ENCODE results near the gene FBXO34.
"Not testable (repeated sequence)": the region's sequence is repeated elsewhere in the genome, so short reads cannot be mapped to it uniquely, and the experiment has no call there.

Gene FBXO34

GRCh38 chr14:55313480-55313879 is 42.3 kb downstream of the FBXO34 start:
- no peak for DNase-seq

DNA sequence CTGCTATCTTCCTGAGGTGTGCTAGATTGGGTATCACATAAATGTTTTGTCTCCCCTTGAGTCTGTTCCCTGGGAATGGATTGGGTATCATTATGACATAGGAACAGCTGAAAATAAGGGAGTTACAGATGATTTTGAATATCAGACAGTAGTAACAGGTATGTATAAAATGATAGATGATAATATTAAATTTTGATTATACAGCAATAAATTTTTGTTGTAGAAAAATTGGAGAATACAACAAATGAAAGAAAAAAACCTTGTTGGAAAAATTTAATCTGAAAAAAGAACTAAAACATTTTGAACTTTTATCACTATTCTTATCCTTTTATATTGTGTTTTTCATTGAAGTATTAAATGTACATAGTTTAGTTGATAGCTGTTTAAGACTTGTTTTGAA is 43.2 kb downstream of the FBXO34 start:
- DNase-seq = no peak

DNA sequence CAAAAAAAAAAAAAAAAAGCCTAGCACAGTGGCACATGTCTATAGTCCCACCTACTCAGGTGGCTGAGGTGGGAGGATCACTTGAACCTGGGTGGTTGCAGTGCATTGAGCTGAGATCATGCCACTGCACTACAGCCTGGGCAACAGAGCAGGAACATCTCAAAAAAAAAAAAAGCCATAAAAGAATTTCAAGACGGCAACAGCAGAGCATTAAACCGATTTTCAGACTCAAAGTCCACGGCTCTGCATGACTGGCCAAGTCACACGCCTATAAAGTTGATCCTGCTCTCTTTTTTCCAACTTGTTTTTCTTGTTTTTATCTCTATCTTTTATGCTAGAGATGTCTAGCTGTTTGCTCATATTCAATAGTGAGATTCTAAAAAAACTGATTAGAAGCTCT is 45.3 kb downstream of the FBXO34 start:
- no peak for DNase-seq

DNA sequence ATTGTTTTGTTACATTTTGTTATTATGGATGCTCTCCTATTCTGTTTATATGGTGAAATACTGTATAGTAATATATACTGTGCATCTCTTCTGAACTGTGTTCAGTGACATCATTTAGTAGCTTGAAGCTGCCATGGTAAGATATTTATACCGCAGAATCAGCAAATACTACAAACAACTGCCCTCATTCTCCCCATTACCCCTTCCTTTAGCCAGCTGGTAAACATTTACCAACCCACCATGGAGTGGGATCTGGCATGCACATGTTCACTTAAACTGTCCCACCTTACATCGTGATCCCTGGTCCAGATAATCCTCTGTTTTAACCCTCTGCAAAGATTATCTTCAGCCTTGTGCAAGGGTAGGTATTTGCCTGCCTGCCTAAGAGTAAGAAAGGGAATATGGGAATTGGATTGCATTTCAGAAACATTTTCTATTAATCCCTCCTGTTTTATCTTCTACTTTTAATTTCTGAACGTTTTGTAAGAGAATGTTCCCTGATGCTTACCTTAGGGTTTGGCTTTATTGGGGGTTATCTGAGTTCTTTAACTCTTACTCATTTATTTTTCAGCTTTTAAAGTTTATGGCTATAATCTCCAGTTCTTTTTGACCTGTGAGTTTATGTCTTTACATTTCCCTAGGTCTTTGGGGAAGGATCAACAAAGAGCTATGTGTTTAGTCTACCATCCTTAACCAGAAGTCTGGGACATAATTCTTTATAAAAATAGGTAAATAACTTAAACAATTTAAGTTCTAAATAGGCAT is 46.5 kb downstream of the FBXO34 start:
- no peak for DNase-seq

- no peak for DNase-seq
Measured at GRCh38 chr14:55318694-55319093, 47.5 kb downstream of the FBXO34 start.

GRCh38 chr14:55323910-55324309 is 52.7 kb downstream of the FBXO34 start:
- no peak for DNase-seq

DNA sequence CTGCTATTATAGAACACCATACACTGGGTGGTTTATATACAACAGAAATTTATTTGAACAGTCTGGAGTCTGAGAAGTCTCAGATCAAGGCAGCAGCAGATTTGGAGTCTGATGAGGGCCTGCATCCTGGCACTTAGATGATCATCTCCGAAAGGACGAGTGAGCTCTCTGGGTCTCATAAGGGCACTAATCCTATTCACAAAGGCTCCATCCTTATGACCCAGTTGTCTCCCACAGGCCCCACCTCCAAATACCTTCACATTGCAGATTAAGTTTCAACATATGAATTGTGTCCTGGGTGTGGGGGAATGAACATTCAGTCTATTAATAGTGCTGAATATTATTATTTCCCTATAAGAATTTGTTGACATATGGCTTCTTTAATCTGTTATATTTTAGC is 53.6 kb downstream of the FBXO34 start:
- DNase-seq = no peak

DNA sequence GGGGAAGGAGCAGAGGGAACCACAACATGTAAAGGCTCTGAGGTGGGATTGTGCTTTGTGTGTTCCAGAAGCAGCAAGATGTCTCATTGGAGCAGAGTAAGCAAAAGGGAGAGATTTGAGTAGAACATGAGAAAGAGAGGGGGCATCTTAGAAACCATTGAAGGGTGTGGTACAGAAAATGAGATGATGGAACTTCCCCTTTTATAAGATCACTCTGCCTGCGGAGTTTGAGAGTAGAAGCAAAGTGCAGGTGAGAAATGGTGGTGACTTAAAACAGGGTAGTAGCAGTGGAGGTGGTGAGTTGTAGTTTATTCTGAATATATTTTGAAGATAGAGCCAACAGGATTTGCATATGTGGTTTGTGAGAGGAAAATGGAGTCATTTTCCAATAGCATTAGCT is 56.0 kb downstream of the FBXO34 start:
- DNase-seq = no peak

- no peak for DNase-seq
Measured at GRCh38 chr14:55328317-55328716, 57.1 kb downstream of the FBXO34 start.

- DNase-seq = no peak
Measured at GRCh38 chr14:55329999-55330710, 58.9 kb downstream of the FBXO34 start.

GRCh38 chr14:55332654-55333570 is 61.7 kb downstream of the FBXO34 start:
- no peak for DNase-seq

DNA sequence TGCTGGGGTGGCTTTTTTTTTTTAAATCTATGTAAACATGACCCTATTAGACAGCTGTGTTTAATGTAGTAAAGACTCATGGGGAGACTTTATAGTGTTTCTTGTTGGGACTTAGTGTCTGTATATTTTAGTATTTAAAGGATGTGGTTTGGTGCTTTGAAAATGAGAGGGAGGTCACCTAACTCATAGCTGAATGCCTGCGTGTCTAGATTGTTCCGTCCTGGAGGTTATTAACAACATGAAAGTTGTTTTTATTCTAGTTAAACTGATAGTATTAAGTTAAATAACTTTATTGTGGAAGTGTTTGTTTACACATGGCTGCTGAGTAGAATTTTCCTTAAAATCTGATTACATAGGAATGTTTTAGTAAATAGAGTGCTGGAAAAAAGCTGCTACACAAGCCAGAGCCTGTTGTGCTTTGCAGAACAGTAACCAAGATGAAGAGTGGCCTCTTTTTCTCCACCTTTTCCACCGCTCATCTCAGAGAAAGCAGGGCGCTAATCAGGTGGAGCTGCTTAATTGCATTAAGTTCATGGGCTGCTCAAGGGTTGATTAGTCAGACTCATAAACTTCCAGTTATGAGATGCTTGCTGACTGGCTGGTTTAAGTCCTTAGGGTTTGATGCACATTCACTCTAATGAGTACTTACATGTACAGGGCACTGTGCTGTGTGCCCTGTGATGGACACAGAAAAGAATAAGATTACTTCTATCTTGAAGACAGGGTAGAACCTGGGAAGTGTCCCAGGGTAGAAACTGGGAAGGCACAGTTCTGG is 62.7 kb downstream of the FBXO34 start:
- DNase-seq = no peak

DNA sequence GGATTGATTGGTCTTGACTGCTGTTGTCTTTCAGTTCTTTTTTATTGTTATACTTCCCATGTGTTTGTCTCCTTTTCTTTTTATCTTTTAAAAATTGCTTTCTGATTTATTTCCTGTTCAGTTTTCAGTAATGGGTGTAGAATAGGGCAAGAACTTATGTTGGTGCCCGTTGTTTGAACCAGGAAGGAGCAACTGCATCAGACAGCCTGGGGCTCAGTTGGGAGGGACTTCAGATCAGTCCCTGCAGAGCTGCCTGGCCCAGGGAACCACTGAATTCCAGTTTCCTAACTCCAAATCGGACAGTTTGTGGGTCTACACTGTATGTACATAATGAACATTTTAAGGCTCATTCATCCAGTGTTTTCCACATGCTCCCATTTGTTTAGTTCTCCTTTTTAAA is 64.9 kb downstream of the FBXO34 start:
- DNase-seq = no peak

GRCh38 chr14:55336691-55337090 is 65.5 kb downstream of the FBXO34 start:
- no peak for DNase-seq

GRCh38 chr14:55339770-55340169 is 68.5 kb downstream of the FBXO34 start:
- no peak for DNase-seq

DNA sequence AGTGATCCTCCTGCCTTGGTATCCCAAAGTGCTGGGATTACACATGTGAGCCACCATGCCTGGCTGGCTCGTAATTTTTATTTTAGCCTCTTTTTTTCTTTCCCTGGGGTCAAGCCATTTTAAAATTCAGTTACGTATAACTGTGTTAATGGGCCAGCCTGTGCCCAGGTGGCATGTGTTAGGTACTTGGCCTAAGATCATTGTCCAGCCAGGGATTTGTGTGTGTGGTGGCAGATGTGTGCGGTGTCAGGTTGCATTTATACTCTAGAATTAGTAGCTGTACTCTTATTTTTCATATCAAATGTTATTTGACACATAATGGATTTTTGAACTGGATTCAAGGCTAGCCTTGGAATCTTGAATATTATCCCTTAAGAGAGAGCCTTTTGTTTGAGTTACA is 69.3 kb downstream of the FBXO34 start:
- DNase-seq = peak; percentile 32

DNA sequence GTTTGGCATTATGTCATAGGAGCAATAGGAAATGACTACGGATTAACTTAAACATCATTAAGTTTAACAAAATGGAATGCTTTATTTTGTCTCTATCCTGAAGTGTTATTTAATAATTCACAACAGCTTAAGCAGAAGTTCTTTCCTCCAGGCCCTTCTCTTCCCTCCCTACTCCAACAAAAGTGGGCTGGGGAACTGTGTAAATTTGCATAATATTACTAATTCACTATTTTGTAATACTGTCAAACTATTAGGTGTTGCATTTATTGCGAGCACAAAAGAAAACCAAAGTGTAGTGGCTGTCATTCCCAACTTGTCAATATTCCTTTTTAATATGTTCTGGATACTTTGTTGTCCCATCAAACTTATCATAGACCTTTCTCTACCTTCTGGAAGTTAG is 70.6 kb downstream of the FBXO34 start:
- no peak for DNase-seq

- not testable (repeated sequence) for DNase-seq
Measured at GRCh38 chr14:55344582-55345163, 73.5 kb downstream of the FBXO34 start.

- DNase-seq = no peak
Measured at GRCh38 chr14:55347040-55347439, 75.8 kb downstream of the FBXO34 start.

DNA sequence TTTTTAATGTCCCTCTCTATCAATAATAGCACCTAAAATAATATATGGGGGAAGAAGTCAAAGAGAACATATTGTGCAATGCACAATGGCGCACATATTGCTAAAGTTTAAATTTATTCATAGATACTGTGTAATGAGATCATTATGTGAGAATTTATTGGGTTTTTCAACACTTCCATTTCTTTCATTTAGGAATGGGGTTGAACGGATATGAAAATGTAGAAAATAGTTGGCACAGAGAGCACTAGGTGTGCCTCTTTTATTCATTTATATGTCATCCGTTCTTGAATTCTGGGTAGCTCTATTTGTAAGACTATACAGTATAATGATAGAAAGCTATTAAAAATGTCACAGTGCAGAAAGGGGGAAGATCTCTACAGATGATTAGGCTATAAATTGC is 76.5 kb downstream of the FBXO34 start:
- no peak for DNase-seq

- no peak for DNase-seq
Measured at GRCh38 chr14:55348766-55349453, 77.7 kb downstream of the FBXO34 start.

DNA sequence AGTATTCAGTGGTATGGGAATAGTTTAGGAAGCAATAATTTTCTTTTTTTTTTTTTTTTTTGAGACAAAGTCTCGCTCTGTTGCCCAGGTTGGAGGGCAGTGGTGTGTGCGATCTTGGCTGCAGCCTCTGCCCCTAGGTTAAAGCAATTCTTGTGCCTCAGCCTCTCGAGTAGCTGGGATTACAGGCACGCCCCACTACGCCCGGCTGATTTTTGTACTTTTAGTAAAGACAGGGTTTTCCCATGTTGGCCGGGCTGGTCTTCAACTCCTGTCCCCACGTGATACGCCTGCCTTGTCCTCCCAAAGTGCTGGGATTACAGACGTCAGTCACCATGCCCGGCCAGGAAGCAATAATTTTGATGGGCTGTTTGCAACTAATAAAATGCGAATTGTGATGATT is 78.3 kb downstream of the FBXO34 start:
- no peak for DNase-seq
